NCI-H2081 (cell line): ENCODE results near the gene SYT2.
"Not testable (repeated sequence)": the region's sequence is repeated elsewhere in the genome, so short reads cannot be mapped to it uniquely, and the experiment has no call there.

Source experiments
- DNase-seq, 2 experiments: peaks; one replicate each; lab custom pipeline; 2025; lab: John Stamatoyannopoulos, UW

SYT2 gene

GRCh38 chr1:202642619-202643291 lies 67.5 kb downstream of the SYT2 start:
- DNase-seq, result no peak

GRCh38 chr1:202642212-202642611 lies 68.0 kb downstream of the SYT2 start:
- no peak for DNase-seq

- DNase-seq, result no peak
Measured at GRCh38 chr1:202639500-202639899, 70.8 kb downstream of the SYT2 start.

- not testable (repeated sequence) for DNase-seq
Measured at GRCh38 chr1:202638701-202639305, 71.5 kb downstream of the SYT2 start.

GRCh38 chr1:202638019-202638700 lies 72.1 kb downstream of the SYT2 start:
- no peak for DNase-seq

GRCh38 chr1:202637321-202638018 lies 72.8 kb downstream of the SYT2 start:
- DNase-seq, result not testable (repeated sequence)

- DNase-seq, result not testable (repeated sequence)
Measured at GRCh38 chr1:202636171-202636570, 74.1 kb downstream of the SYT2 start.

GRCh38 chr1:202632241-202632640 lies 78.0 kb downstream of the SYT2 start:
- DNase-seq, result no peak

GRCh38 chr1:202631076-202631923 lies 79.0 kb downstream of the SYT2 start:
- DNase-seq, result no peak

- DNase-seq, result no peak
Measured at GRCh38 chr1:202630541-202630940, 79.7 kb downstream of the SYT2 start.

- DNase-seq, result not testable (repeated sequence)
Measured at GRCh38 chr1:202630096-202630495, 80.2 kb downstream of the SYT2 start.

- DNase-seq, result not testable (repeated sequence)
Measured at GRCh38 chr1:202629257-202629811, 80.9 kb downstream of the SYT2 start.

GRCh38 chr1:202628646-202629215 lies 81.5 kb downstream of the SYT2 start:
- no peak for DNase-seq

GRCh38 chr1:202627841-202628565 lies 82.3 kb downstream of the SYT2 start:
- DNase-seq, result no peak

- DNase-seq, result peak; percentile 34 to 41
Measured at GRCh38 chr1:202627036-202627435, 83.2 kb downstream of the SYT2 start.

- no peak for DNase-seq
Measured at GRCh38 chr1:202625416-202626360, 84.6 kb downstream of the SYT2 start.

GRCh38 chr1:202624781-202625108 lies 85.5 kb downstream of the SYT2 start:
- no peak for DNase-seq

- no peak for DNase-seq
Measured at GRCh38 chr1:202624088-202624780, 86.0 kb downstream of the SYT2 start.

- DNase-seq, result not testable (repeated sequence)
Measured at GRCh38 chr1:202623476-202623875, 86.8 kb downstream of the SYT2 start.
